GM12878 (cell line): Measurements from ENCODE around the gene C17orf58. TPM values are rescaled to one million over a fixed set of nuclear protein-coding genes. Genes with fewer than 3 reads are reported as not detected.
A peak's percentile ranks its signal among the peaks of the same experiment; 100 is the strongest.

ENCODE experiments used
- ATAC-seq: fragments of 200-7000 bp; cut with Tn5 transposase; 3 replicates; pipeline ENCODE4 v1.9.1; 2020; ENCODE audit warnings: mild to moderate bottlenecking, moderate library complexity
- BruUV-seq: library from RNA; stranded (reverse); fragments of 400-500 nt; replicated peaks from 2 replicates; lab custom pipeline; 2021; lab: Mats Ljungman, UMichigan
- CTCF ChIA-PET: fragments of 300-600 bp; sonication (Branson Sonifier 250); formaldehyde crosslinking; extraction: SDS; loops from one replicate; lab custom pipeline; 2021; ENCODE audit warnings: inconsistent platforms; lab: Yijun Ruan, JAX
- POLR2A ChIA-PET: fragments of 350-600 bp; formaldehyde crosslinking; extraction: SDS; loops from one replicate; lab custom pipeline; 2021; ENCODE audit warnings: inconsistent platforms; lab: Charles Lee
- RAD21 ChIA-PET: fragments of 300-600 bp; sonication (Branson Sonifier 250); formaldehyde crosslinking; loops from one replicate; lab custom pipeline; 2023; ENCODE audit warnings: antibody characterized with exemption; ENCODE audit not compliant: unreplicated experiment; lab: Charles Lee
- SMC1A ChIA-PET: fragments of 300-600 bp; sonication (Branson Sonifier 250); formaldehyde crosslinking; loops from one replicate; lab custom pipeline; 2023; ENCODE audit not compliant: unreplicated experiment, uncharacterized antibody; lab: Charles Lee
- DNase-seq: peaks from one replicate; pipeline ENCODE4 v3.0.0-alpha.2; 2011; ENCODE audit warnings: low read depth, low spot score
- FAIRE-seq: peaks from 3 replicates; lab custom pipeline; 2011; peaks lifted over from hg19 to GRCh38; lab: Jason Lieb, UNC
- H2AFZ ChIP-seq: 2 replicates; pipeline ENCODE4 v1.6.0; 2011; ENCODE audit warnings: low read depth, low read length, control low read depth; ENCODE audit not compliant: control insufficient read depth
- H3K27ac ChIP-seq: 2 replicates; pipeline ENCODE4 v1.5.1; 2011; ENCODE audit warnings: control low read depth; ENCODE audit not compliant: control insufficient read depth, insufficient read depth
- H3K27me3 ChIP-seq, 2 experiments: replicated peaks in 1 of 2; 2 replicates each; pipeline versions ENCODE4 v1.6.0 to v1.6.1; 2011; ENCODE audit warnings: low read length in 1 of 2; ENCODE audit not compliant: control insufficient read depth in 2 of 2, insufficient read depth in 2 of 2
- H3K36me3 ChIP-seq, 2 experiments: 2 replicates each; pipeline ENCODE4 v1.5.1; 2011; ENCODE audit warnings: low read length in 1 of 2; ENCODE audit not compliant: control insufficient read depth in 2 of 2, insufficient read depth in 2 of 2
- H3K4me1 ChIP-seq: 2 replicates; pipeline ENCODE4 v1.6.1; 2011; ENCODE audit warnings: mild to moderate bottlenecking, low read length, moderate library complexity, mixed read lengths; ENCODE audit not compliant: control insufficient read depth, insufficient read depth
- H3K4me2 ChIP-seq: 2 replicates; pipeline ENCODE4 v1.6.0; 2011; ENCODE audit warnings: control low read depth; ENCODE audit not compliant: control insufficient read depth, insufficient read depth
- H3K4me3 ChIP-seq: fragments of 200-600 bp; sonication (generic); 2 replicates; pipeline ENCODE4 v1.5.1; 2016
- H3K79me2 ChIP-seq: 2 replicates; pipeline ENCODE4 v1.6.0; 2011; ENCODE audit warnings: low read length; ENCODE audit not compliant: control insufficient read depth, insufficient read depth
- H3K9ac ChIP-seq: 2 replicates; pipeline ENCODE4 v1.8.0; 2011; ENCODE audit warnings: low read length, control low read depth, mixed read lengths; ENCODE audit not compliant: control insufficient read depth, insufficient read depth
- H3K9me3 ChIP-seq: replicated peaks from 3 replicates; pipeline ENCODE4 v1.5.1; 2011; ENCODE audit warnings: mild to moderate bottlenecking, low read length; ENCODE audit not compliant: control insufficient read depth, insufficient read depth
- H4K20me1 ChIP-seq: 2 replicates; pipeline ENCODE4 v1.6.0; 2011; ENCODE audit not compliant: control insufficient read depth, insufficient read depth
- CEBPB ChIP-seq, 2 experiments: fragments of 150-350 bp in 1 of 2; IDR thresholded peaks; 2 replicates each; pipeline ENCODE4 v1.6.1; 2012 to 2014; ENCODE audit warnings: low read depth in 2 of 2, low read length in 2 of 2, borderline replicate concordance in 1 of 2, inconsistent platforms in 1 of 2
- FOXK2 ChIP-seq: fragments of 450-650 bp; IDR thresholded peaks from 2 replicates; pipeline ENCODE4 v1.6.1; 2017; ENCODE audit warnings: mild to moderate bottlenecking, moderate library complexity
- SPI1 ChIP-seq: IDR thresholded peaks from 2 replicates; pipeline ENCODE4 v1.6.1; 2011; ENCODE audit warnings: low read depth, mild to moderate bottlenecking, low read length, moderate library complexity, borderline replicate concordance; ENCODE audit not compliant: insufficient read depth
- ZBED1 ChIP-seq: IDR thresholded peaks from 2 replicates; pipeline ENCODE4 v1.6.1; 2016; ENCODE audit warnings: borderline replicate concordance
- ZNF24 ChIP-seq: fragments of 450-650 bp; IDR thresholded peaks from 2 replicates; pipeline ENCODE4 v1.6.1; 2017; ENCODE audit warnings: antibody characterized with exemption, mild to moderate bottlenecking
- ZNF622 ChIP-seq: fragments of 450-650 bp; IDR thresholded peaks from 2 replicates; pipeline ENCODE4 v1.6.1; 2017; ENCODE audit warnings: mild to moderate bottlenecking, inconsistent platforms
- WGBS: methylation state at CpG from one replicate; pipeline ENCODE4 v1.1.6; 2016; ENCODE audit warnings: low lambda C conversion rate; ENCODE audit not compliant: insufficient replicate concordance, insufficient coverage; ENCODE audit errors: missing lambda C conversion rate; 5-methylcytosine and 5-hydroxymethylcytosine counted together
- in situ Hi-C: fragments of 300-500 bp; cut with MboI; formaldehyde crosslinking; loops from 9 replicates; pipeline ENCODE4 v1.14.3; 2018; ENCODE audit warnings: mixed read lengths
- intact Hi-C: fragments of 100-400 bp; cut with micrococcal nuclease; formaldehyde crosslinking; loops from one replicate; pipeline ENCODE4 v1.14.2; 2022; ENCODE audit not compliant: unreplicated experiment
- polyA plus RNA-seq, 11 experiments: library from polyadenylated mRNA; depleted of rRNA in 4 of 11; unstranded in 6 of 11; stranded (reverse) in 5 of 11; fragments of >200 nt; fragmentation: Nextera tagmentation in 4 of 11; fragmentation: Illumina TruSeq in 1 of 11; extraction: Ambion mirVana in 4 of 11; extraction: Trizol in 1 of 11; gene quantifications; 1 replicate in 1 of 11; 2 replicates in 10 of 11; pipeline versions ENCODE4 v1.2.1 to v1.2.3, GENCODE V29; 2011 to 2016; ENCODE audit warnings: inconsistent platforms in 2 of 11, missing spikeins in 2 of 11, low read depth in 1 of 11
- total RNA-seq, 4 experiments: library from RNA; depleted of rRNA in 3 of 4; stranded (reverse); fragments of >200 nt in 3 of 4; fragmentation: Illumina TruSeq in 1 of 4; extraction: Trizol in 1 of 4; gene quantifications; 2 replicates each; pipeline versions ENCODE4 v1.2.1 to v1.2.3, GENCODE V29; 2013 to 2021
- TF ChIP-seq, protein P1 (sequence below): fragments of 450-650 bp; IDR thresholded peaks from 2 replicates; pipeline ENCODE4 v1.6.1; 2017; ENCODE audit warnings: antibody characterized with exemption, mild to moderate bottlenecking, moderate library complexity
- TF ChIP-seq, protein P2 (sequence below): fragments of 450-650 bp; IDR thresholded peaks from 2 replicates; pipeline ENCODE4 v1.6.1; 2018; ENCODE audit warnings: mild to moderate bottlenecking, low read depth, moderate library complexity; ENCODE audit not compliant: partially characterized antibody
- TF ChIP-seq, protein P3 (sequence below): IDR thresholded peaks from 2 replicates; pipeline ENCODE4 v1.6.1; 2012; ENCODE audit warnings: improper control_type of control experiment, low read depth, low read length; ENCODE audit not compliant: insufficient replicate concordance
- TF ChIP-seq, protein P4 (sequence below): IDR thresholded peaks from 2 replicates; pipeline ENCODE4 v1.6.1; 2011; ENCODE audit warnings: borderline replicate concordance, low read depth, mild to moderate bottlenecking, moderate library complexity, mixed read lengths, low read length; ENCODE audit not compliant: insufficient read depth; ENCODE audit errors: extremely low read length

C17orf58 gene
- total and polyA plus RNA-seq, 10 of the 15 experiments (the other 5 are each of a cell fraction or from before 2014, with no cell fraction given), result 3.3 to 12.3 (median 6.2) TPM

DNA sequence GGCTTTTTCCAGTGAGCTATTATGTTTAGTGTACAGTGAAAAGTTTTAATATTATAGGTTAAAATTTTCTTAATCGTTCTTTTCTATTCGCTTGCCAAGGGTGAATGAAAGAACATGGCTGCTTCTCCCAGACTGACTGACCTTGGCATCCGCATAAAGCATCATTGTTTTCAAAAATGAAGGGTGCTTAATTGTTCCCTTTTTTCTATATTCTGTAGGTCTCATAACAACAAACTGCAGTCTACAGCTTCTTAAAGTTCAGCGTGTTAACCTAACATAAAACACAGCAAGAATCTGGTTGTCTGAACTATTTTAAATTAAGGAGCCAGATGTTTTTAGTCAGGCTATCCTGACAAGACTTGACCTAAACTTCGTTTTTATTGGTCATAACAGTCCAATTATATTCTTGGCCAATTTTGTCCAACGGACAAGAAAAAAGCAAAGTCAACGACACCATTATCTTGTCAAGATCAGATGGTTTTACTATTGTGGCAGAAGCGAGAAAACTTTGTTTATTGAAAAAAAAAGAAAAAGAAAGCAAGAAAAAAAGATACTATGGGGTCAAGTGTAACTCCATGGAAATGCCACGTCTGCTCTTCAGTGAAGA lies 14.1 kb downstream of the C17orf58 start:
- no peaks in the 10 kb centered on the region for H4K20me1 ChIP-seq
- intact Hi-C loops (no loop called here), in situ Hi-C loops (no loop called here)
- FAIRE-seq (peak; percentile 23), ATAC-seq (no peak), DNase-seq (no peak)
- no peak overlapping the region for H3K9ac ChIP-seq
- H3K4me2 ChIP-seq, result no peak overlapping the region
- RAD21 ChIA-PET, result no interaction called here
- POLR2A ChIA-PET, result no interaction called here
- TSS peak; percentile 59 for BruUV-seq
- no peak for TF ChIP-seq CEBPB (IDR thresholded peaks at IDR 0.05; ENCODE audit: borderline replicate concordance in 1 of 2, low read depth in 2 of 2, low read length in 2 of 2)
- TF ChIP-seq, protein P1, sequence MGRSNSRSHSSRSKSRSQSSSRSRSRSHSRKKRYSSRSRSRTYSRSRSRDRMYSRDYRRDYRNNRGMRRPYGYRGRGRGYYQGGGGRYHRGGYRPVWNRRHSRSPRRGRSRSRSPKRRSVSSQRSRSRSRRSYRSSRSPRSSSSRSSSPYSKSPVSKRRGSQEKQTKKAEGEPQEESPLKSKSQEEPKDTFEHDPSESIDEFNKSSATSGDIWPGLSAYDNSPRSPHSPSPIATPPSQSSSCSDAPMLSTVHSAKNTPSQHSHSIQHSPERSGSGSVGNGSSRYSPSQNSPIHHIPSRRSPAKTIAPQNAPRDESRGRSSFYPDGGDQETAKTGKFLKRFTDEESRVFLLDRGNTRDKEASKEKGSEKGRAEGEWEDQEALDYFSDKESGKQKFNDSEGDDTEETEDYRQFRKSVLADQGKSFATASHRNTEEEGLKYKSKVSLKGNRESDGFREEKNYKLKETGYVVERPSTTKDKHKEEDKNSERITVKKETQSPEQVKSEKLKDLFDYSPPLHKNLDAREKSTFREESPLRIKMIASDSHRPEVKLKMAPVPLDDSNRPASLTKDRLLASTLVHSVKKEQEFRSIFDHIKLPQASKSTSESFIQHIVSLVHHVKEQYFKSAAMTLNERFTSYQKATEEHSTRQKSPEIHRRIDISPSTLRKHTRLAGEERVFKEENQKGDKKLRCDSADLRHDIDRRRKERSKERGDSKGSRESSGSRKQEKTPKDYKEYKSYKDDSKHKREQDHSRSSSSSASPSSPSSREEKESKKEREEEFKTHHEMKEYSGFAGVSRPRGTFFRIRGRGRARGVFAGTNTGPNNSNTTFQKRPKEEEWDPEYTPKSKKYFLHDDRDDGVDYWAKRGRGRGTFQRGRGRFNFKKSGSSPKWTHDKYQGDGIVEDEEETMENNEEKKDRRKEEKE, result no peak
- TF ChIP-seq, protein P2, sequence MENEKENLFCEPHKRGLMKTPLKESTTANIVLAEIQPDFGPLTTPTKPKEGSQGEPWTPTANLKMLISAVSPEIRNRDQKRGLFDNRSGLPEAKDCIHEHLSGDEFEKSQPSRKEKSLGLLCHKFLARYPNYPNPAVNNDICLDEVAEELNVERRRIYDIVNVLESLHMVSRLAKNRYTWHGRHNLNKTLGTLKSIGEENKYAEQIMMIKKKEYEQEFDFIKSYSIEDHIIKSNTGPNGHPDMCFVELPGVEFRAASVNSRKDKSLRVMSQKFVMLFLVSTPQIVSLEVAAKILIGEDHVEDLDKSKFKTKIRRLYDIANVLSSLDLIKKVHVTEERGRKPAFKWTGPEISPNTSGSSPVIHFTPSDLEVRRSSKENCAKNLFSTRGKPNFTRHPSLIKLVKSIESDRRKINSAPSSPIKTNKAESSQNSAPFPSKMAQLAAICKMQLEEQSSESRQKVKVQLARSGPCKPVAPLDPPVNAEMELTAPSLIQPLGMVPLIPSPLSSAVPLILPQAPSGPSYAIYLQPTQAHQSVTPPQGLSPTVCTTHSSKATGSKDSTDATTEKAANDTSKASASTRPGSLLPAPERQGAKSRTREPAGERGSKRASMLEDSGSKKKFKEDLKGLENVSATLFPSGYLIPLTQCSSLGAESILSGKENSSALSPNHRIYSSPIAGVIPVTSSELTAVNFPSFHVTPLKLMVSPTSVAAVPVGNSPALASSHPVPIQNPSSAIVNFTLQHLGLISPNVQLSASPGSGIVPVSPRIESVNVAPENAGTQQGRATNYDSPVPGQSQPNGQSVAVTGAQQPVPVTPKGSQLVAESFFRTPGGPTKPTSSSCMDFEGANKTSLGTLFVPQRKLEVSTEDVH, result no peak
- TF ChIP-seq, protein P3, sequence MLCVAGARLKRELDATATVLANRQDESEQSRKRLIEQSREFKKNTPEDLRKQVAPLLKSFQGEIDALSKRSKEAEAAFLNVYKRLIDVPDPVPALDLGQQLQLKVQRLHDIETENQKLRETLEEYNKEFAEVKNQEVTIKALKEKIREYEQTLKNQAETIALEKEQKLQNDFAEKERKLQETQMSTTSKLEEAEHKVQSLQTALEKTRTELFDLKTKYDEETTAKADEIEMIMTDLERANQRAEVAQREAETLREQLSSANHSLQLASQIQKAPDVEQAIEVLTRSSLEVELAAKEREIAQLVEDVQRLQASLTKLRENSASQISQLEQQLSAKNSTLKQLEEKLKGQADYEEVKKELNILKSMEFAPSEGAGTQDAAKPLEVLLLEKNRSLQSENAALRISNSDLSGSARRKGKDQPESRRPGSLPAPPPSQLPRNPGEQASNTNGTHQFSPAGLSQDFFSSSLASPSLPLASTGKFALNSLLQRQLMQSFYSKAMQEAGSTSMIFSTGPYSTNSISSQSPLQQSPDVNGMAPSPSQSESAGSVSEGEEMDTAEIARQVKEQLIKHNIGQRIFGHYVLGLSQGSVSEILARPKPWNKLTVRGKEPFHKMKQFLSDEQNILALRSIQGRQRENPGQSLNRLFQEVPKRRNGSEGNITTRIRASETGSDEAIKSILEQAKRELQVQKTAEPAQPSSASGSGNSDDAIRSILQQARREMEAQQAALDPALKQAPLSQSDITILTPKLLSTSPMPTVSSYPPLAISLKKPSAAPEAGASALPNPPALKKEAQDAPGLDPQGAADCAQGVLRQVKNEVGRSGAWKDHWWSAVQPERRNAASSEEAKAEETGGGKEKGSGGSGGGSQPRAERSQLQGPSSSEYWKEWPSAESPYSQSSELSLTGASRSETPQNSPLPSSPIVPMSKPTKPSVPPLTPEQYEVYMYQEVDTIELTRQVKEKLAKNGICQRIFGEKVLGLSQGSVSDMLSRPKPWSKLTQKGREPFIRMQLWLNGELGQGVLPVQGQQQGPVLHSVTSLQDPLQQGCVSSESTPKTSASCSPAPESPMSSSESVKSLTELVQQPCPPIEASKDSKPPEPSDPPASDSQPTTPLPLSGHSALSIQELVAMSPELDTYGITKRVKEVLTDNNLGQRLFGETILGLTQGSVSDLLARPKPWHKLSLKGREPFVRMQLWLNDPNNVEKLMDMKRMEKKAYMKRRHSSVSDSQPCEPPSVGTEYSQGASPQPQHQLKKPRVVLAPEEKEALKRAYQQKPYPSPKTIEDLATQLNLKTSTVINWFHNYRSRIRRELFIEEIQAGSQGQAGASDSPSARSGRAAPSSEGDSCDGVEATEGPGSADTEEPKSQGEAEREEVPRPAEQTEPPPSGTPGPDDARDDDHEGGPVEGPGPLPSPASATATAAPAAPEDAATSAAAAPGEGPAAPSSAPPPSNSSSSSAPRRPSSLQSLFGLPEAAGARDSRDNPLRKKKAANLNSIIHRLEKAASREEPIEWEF, result no peak
- no peak for TF ChIP-seq ZNF622
- TF ChIP-seq SPI1, result no peak
- no peak for TF ChIP-seq ZNF24
- TF ChIP-seq ZBED1, result no peak
- TF ChIP-seq FOXK2, result no peak
- TF ChIP-seq, protein P4, sequence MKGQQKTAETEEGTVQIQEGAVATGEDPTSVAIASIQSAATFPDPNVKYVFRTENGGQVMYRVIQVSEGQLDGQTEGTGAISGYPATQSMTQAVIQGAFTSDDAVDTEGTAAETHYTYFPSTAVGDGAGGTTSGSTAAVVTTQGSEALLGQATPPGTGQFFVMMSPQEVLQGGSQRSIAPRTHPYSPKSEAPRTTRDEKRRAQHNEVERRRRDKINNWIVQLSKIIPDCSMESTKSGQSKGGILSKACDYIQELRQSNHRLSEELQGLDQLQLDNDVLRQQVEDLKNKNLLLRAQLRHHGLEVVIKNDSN, result no peak
- 91% methylated on average over 9 of the region's 9 CpGs for WGBS
- CTCF ChIA-PET, result interaction anchor here (2.2 kb wide), 1 partner anchor 18 kb away, joined by 6 read pairs; no protein-coding TSS in a partner anchor
- no peak overlapping the region for H3K27ac ChIP-seq
- SMC1A ChIA-PET, result no interaction called here
- H2AFZ ChIP-seq, result no peak overlapping the region
- H3K36me3 ChIP-seq, result no peaks in the 10 kb centered on the region; a peak in 1 of 4 replicates
- no peaks in the 10 kb centered on the region for H3K4me1 ChIP-seq
- no peaks in the 10 kb centered on the region for H3K79me2 ChIP-seq
- H3K27me3 ChIP-seq, result no peaks in the 10 kb centered on the region
- no peaks in the 10 kb centered on the region for H3K9me3 ChIP-seq
- no peak overlapping the region for H3K4me3 ChIP-seq
